NCI-H82 treated with DMSO at 0.1 percent for 48 hours (cell line): ENCODE data around the gene RARRES1.

ENCODE experiments used
- DNase-seq: peaks from one replicate; lab custom pipeline; 2025; ENCODE audit not compliant: unreplicated experiment; lab: John Stamatoyannopoulos, UW

The RARRES1 gene

GRCh38 chr3:158765518-158766205, 33.4 kb upstream of the RARRES1 start:
- no peak for DNase-seq

GRCh38 chr3:158763421-158763820, 31.2 kb upstream of the RARRES1 start:
- no peak for DNase-seq

- DNase-seq: no peak
These were observed 30.4 kb upstream of the RARRES1 start for GRCh38 chr3:158762701-158763100.

GRCh38 chr3:158761350-158761749, 29.1 kb upstream of the RARRES1 start:
- DNase-seq: no peak

- DNase-seq: no peak
These were observed 23.2 kb upstream of the RARRES1 start for GRCh38 chr3:158755421-158755820.

- no peak for DNase-seq
These were observed 21.6 kb upstream of the RARRES1 start for GRCh38 chr3:158753854-158754253.

- DNase-seq: no peak
These were observed 19.1 kb upstream of the RARRES1 start for GRCh38 chr3:158751316-158751715.

GRCh38 chr3:158750016-158750415, 17.8 kb upstream of the RARRES1 start:
- no peak for DNase-seq

GRCh38 chr3:158749526-158749925, 17.3 kb upstream of the RARRES1 start:
- DNase-seq: no peak

- no peak for DNase-seq
These were observed 16.1 kb upstream of the RARRES1 start for GRCh38 chr3:158748237-158748828.

- no peak for DNase-seq
These were observed 15.2 kb upstream of the RARRES1 start for GRCh38 chr3:158747417-158747816.

- DNase-seq: no peak
These were observed 13.3 kb upstream of the RARRES1 start for GRCh38 chr3:158745551-158745950.

- no peak for DNase-seq
These were observed 12.5 kb upstream of the RARRES1 start for GRCh38 chr3:158744567-158745288.

- DNase-seq: no peak
These were observed 11.7 kb upstream of the RARRES1 start for GRCh38 chr3:158743664-158744566.

GRCh38 chr3:158742871-158743663, 10.8 kb upstream of the RARRES1 start:
- no peak for DNase-seq

GRCh38 chr3:158739661-158740060, 7.4 kb upstream of the RARRES1 start:
- DNase-seq: no peak

GRCh38 chr3:158739078-158739477, 6.8 kb upstream of the RARRES1 start:
- DNase-seq: no peak

GRCh38 chr3:158738653-158739052, 6.4 kb upstream of the RARRES1 start:
- DNase-seq: no peak

GRCh38 chr3:158737976-158738615, 5.8 kb upstream of the RARRES1 start:
- DNase-seq: peak; percentile 78

- DNase-seq: no peak
These were observed 5.2 kb upstream of the RARRES1 start for GRCh38 chr3:158737410-158737809.
